Heart left ventricle (tissue), 13 donors: ENCODE data around the gene ABHD16A.

Experiments used
- CTCF ChIP-seq, 12 donors: fragments of 200-600 bp; sonication (generic) in 4 of 12; IDR thresholded peaks; one replicate each; pipeline versions ENCODE4 v1.5.0 to v1.8.0; 2018 to 2022; ENCODE audit warnings: antibody characterized with exemption in 12 of 12, mild to moderate bottlenecking in 5 of 12
- POLR2A ChIP-seq, 2 donors: fragments of 450-650 bp; IDR thresholded peaks; one replicate each; pipeline ENCODE4 v1.6.1; 2017; ENCODE audit warnings: antibody characterized with exemption in 2 of 2, mild to moderate bottlenecking in 2 of 2, moderate library complexity in 2 of 2
- donor health status: ischemic (EF 13 %, LVEDD 7.1; RV severe dilation, severe dysfunction).
- donor health status: DM: no; HTN: yes; CAD: no.
- donor health status: DM: no; HTN: no; CAD: no.
- donor health status: ischemic (EF 25% LVEDD 6.9; RV normal size, moderate dysfunction).
- donor health status: ischemic (EF 25% LVEDD 5.7; RV mildly dilated, moderate dysfunction).
- donor health status: ischemic (EF 35%, LVEDD 5.7; RV mildly dilated, moderate dysfunction).
- donor health status: nonischemic (EF 11% LVEDD 7.7; RV severe dilation, severe dysfunction).
- donor health status: DM: yes; HTN: yes; CAD: no.
- donor health status: PGD.
- donor health status: ischemic (EF 29% LVEDD 5.4; RV normal size, mild dysfunction).
- donor health status: nonischemic (EF 23%, LVEDD 6.1; RV moderate dilation, normal function).

- no peak for TF ChIP-seq CTCF (IDR thresholded peaks at IDR 0.05)
- no peak for TF ChIP-seq POLR2A (IDR thresholded peaks at IDR 0.05)
These were observed 15.8 kb downstream of the ABHD16A start for GRCh38 chr6:31687321-31687720.
